ENCODE data around the gene KIF4A. TPM values are rescaled to one million over a fixed set of nuclear protein-coding genes. Genes with fewer than 3 reads are reported as not detected.
"Not testable (repeated sequence)": the region's sequence is repeated elsewhere in the genome, so short reads cannot be mapped to it uniquely, and the experiment has no call there.

KIF4A gene
- total RNA-seq, 1 donor from 2014 or later, result 0.25 TPM

GRCh38 chrX:70346418-70347070 is 56.6 kb downstream of the KIF4A start:
- Histone ChIP-seq H3K9me3 (replicated peaks) (no peaks in the 10 kb centered on the region), H3K27me3 (ENCODE audit: low read depth) (no peaks in the 10 kb centered on the region), H3K4me1 (no peaks in the 10 kb centered on the region), H3K36me3 (no peaks in the 10 kb centered on the region), H3K4me3 (no peak overlapping the region), H3K27ac (replicated peaks) (no peak overlapping the region)
- no peak for DNase-seq
- intact Hi-C loops (cut with micrococcal nuclease), result no loop called here
- TF ChIP-seq CTCF (IDR thresholded peaks at IDR 0.05; ENCODE audit: borderline replicate concordance), result no peak

- H3K4me3 ChIP-seq; intact Hi-C loops (cut with micrococcal nuclease): not testable (repeated sequence)
These were observed 58.9 kb downstream of the KIF4A start for GRCh38 chrX:70348825-70349224.

GRCh38 chrX:70349367-70350125 is 59.6 kb downstream of the KIF4A start:
- H3K9me3 ChIP-seq (replicated peaks); H3K27me3 ChIP-seq (ENCODE audit: low read depth); H3K36me3 ChIP-seq; DNase-seq; H3K4me1 ChIP-seq; H3K4me3 ChIP-seq; intact Hi-C loops (cut with micrococcal nuclease); H3K27ac ChIP-seq (replicated peaks): not testable (repeated sequence)

More at GRCh38 chrX:70348825-70349224, 58.9 kb downstream of the KIF4A start:
- H3K27ac ChIP-seq (replicated peaks); H3K4me1 ChIP-seq; H3K9me3 ChIP-seq (replicated peaks); H3K27me3 ChIP-seq (ENCODE audit: low read depth); H3K36me3 ChIP-seq; DNase-seq: not testable (repeated sequence)

- Histone ChIP-seq H3K4me1 (no peaks in the 10 kb centered on the region), H3K4me3 (no peak overlapping the region), H3K27ac (replicated peaks) (no peak overlapping the region), H3K9me3 (replicated peaks) (no peaks in the 10 kb centered on the region), H3K36me3 (no peaks in the 10 kb centered on the region), H3K27me3 (ENCODE audit: low read depth) (no peaks in the 10 kb centered on the region)
- no peak for TF ChIP-seq CTCF (IDR thresholded peaks at IDR 0.05; ENCODE audit: borderline replicate concordance)
- no peak for DNase-seq
- intact Hi-C loops (cut with micrococcal nuclease), result no loop called here
These were observed 62.6 kb downstream of the KIF4A start for GRCh38 chrX:70352496-70352895.

- H3K4me1 ChIP-seq, result no peaks in the 10 kb centered on the region
- H3K4me3 ChIP-seq, result no peak overlapping the region
- intact Hi-C loops (cut with micrococcal nuclease), result no loop called here
- H3K27me3 ChIP-seq (ENCODE audit: low read depth), result no peaks in the 10 kb centered on the region
- no peaks in the 10 kb centered on the region for H3K9me3 ChIP-seq (replicated peaks)
- no peaks in the 10 kb centered on the region for H3K36me3 ChIP-seq
- DNase-seq, result no peak
- no peak for TF ChIP-seq CTCF (IDR thresholded peaks at IDR 0.05; ENCODE audit: borderline replicate concordance)
- no peak overlapping the region for H3K27ac ChIP-seq (replicated peaks)
These were observed 63.6 kb downstream of the KIF4A start for GRCh38 chrX:70353514-70353913.

- intact Hi-C loops (cut with micrococcal nuclease), result no loop called here
- Histone ChIP-seq H3K4me3 (no peak overlapping the region), H3K27ac (replicated peaks) (no peak overlapping the region), H3K9me3 (replicated peaks) (no peaks in the 10 kb centered on the region), H3K36me3 (no peaks in the 10 kb centered on the region), H3K27me3 (ENCODE audit: low read depth) (no peaks in the 10 kb centered on the region), H3K4me1 (no peaks in the 10 kb centered on the region)
- TF ChIP-seq CTCF (IDR thresholded peaks at IDR 0.05; ENCODE audit: borderline replicate concordance), result no peak
- no peak for DNase-seq
These were observed 64.8 kb downstream of the KIF4A start for GRCh38 chrX:70354716-70355115.

Data from left ventricle myocardium inferior (tissue), 1 donor.